NT2/D1 (cell line): ENCODE results near the gene ARHGEF9.

Source experiments
- SUZ12 ChIP-seq: IDR thresholded peaks from 2 replicates; pipeline ENCODE4 v1.6.1; 2011; ENCODE audit not compliant: insufficient read length, insufficient read depth; ENCODE audit errors: extremely low read depth
- YY1 ChIP-seq: IDR thresholded peaks from 2 replicates; pipeline ENCODE4 v1.6.1; 2011; ENCODE audit not compliant: insufficient read length, insufficient read depth
- ZNF274 ChIP-seq: IDR thresholded peaks from 2 replicates; pipeline ENCODE4 v1.6.1; 2011; ENCODE audit warnings: mild to moderate bottlenecking, low read depth, low read length

- TF ChIP-seq ZNF274 (no peak), SUZ12 (no peak), YY1 (no peak)
Measured at GRCh38 chrX:63635750-63636149, 149.3 kb downstream of the ARHGEF9 start.
